Activated T-cell treated with anti-CD3 and anti-CD28 coated beads, Interleukin-2, amount 50 U/mL, for 72 hours (primary cell): ENCODE measurements around the gene PPME1. TPM values are rescaled to one million over a fixed set of nuclear protein-coding genes. Genes with fewer than 3 reads are reported as not detected.

Experiments
- ATAC-seq, 2 donors: fragments of 150-1000 bp; cut with Tn5 transposase; replicated peaks in 1 of 2; 2 replicates each; pipeline ENCODE4 v1.10.0; 2021; ENCODE audit warnings: moderate library complexity in 2 of 2, mild to moderate bottlenecking in 1 of 2
- DNase-seq, 2 donors: peaks; one replicate each; pipeline ENCODE4 v3.0.0; 2021 to 2022; ENCODE audit warnings: mixed read lengths in 1 of 2
- H3K27ac Mint-ChIP-seq: one replicate; pipeline ENCODE4 v1.8.0; 2022; ENCODE audit warnings: mild to moderate bottlenecking, moderate library complexity, mixed read lengths
- H3K27me3 Mint-ChIP-seq: one replicate; pipeline ENCODE4 v1.8.0; 2022; ENCODE audit warnings: low read depth, mixed read lengths
- H3K36me3 Mint-ChIP-seq, 2 donors: one replicate each; pipeline ENCODE4 v1.8.0; 2022; ENCODE audit warnings: mixed read lengths in 2 of 2, mild to moderate bottlenecking in 1 of 2; ENCODE audit not compliant: insufficient read depth in 2 of 2
- H3K4me1 Mint-ChIP-seq: one replicate; pipeline ENCODE4 v1.8.0; 2022; ENCODE audit warnings: low read depth, mixed read lengths
- H3K4me3 Mint-ChIP-seq, 2 donors: one replicate each; pipeline ENCODE4 v1.8.0; 2022; ENCODE audit warnings: mild to moderate bottlenecking in 2 of 2, mixed read lengths in 2 of 2, moderate library complexity in 2 of 2
- H3K9me3 Mint-ChIP-seq, 2 donors: one replicate each; pipeline ENCODE4 v1.8.0; 2022; ENCODE audit warnings: mixed read lengths in 2 of 2
- total RNA-seq, 2 donors: library from RNA; stranded (reverse); gene quantifications; one replicate each; pipeline ENCODE4 v1.2.3, GENCODE V29; 2022

Gene PPME1
- total RNA-seq, 2 donors from 2014 or later: 42.8 to 46.4 TPM

GRCh38 chr11:74282421-74282820 is 111.3 kb downstream of the PPME1 start:
- H3K4me3 Mint-ChIP-seq: no peak overlapping the region
- ATAC-seq: no peak

GRCh38 chr11:74282914-74283371 is 111.9 kb downstream of the PPME1 start:
- ATAC-seq: peak; percentile 35 to 40
- H3K27me3 Mint-ChIP-seq: no peaks in the 10 kb centered on the region
- H3K36me3 Mint-ChIP-seq: no peaks in the 10 kb centered on the region
- H3K4me1 Mint-ChIP-seq: peaks cover 1% of the 10 kb centered on the region
- no peak for DNase-seq
- no peak overlapping the region for H3K27ac Mint-ChIP-seq
- no peak overlapping the region for H3K4me3 Mint-ChIP-seq
- no peaks in the 10 kb centered on the region for H3K9me3 Mint-ChIP-seq

More at GRCh38 chr11:74282421-74282820, 111.3 kb downstream of the PPME1 start:
- Mint-ChIP-seq H3K4me1 (no peaks in the 10 kb centered on the region), H3K27me3 (no peaks in the 10 kb centered on the region), H3K9me3 (no peaks in the 10 kb centered on the region), H3K36me3 (no peaks in the 10 kb centered on the region), H3K27ac (no peak overlapping the region)
- no peak for DNase-seq

GRCh38 chr11:74283580-74284180 is 112.6 kb downstream of the PPME1 start:
- Mint-ChIP-seq H3K36me3 (no peaks in the 10 kb centered on the region), H3K27ac (no peak overlapping the region), H3K27me3 (no peaks in the 10 kb centered on the region), H3K9me3 (no peaks in the 10 kb centered on the region), H3K4me3 (no peak overlapping the region), H3K4me1 (peaks cover 9% of the 10 kb centered on the region)
- no peak for DNase-seq
- ATAC-seq: no peak

DNA sequence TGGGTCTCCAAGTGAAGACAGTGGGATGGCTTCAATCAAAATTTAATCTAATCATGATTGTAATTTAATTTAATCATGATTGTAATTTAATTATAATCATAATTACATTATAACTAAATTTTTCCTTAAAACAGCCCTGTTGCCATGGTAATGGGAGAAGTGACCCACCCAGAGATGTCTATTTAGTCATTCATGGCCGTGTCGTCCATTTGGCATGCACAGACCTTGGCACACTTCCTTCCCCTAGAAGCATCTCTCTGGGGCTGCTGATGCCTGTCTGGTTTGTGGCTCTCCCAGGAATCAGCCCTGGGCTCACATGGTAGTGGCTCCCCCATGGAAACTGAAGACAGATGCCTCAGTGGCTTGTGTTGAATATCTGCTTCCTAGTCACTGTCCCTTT is 113.4 kb downstream of the PPME1 start:
- Mint-ChIP-seq H3K4me3 (no peak overlapping the region), H3K27ac (no peak overlapping the region), H3K36me3 (no peaks in the 10 kb centered on the region), H3K4me1 (peaks cover 9% of the 10 kb centered on the region), H3K9me3 (no peaks in the 10 kb centered on the region), H3K27me3 (no peaks in the 10 kb centered on the region)
- ATAC-seq (no peak), DNase-seq (no peak)

DNA sequence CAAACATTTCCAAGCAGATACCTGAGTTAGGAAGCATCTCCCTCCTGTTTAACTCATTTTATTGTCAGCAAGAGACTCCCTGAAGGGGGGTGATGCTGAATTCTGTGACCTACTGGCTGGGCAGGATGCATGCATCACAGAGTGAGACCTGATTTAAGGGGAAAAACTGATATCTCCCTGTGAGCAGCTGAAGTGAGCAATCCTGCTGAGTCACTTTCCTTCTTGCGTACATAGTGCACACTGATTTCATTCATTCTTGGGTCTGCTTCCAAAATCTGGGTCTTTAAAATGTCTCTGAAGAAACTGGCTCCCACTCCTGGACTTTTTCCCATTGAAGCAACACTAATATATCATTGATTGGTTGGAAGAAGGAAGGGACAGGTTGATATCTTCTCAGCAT is 117.1 kb downstream of the PPME1 start:
- H3K4me3 Mint-ChIP-seq: no peak overlapping the region
- no peaks in the 10 kb centered on the region for H3K27me3 Mint-ChIP-seq
- peaks cover 9% of the 10 kb centered on the region for H3K4me1 Mint-ChIP-seq
- ATAC-seq: peak; percentile 55 to 85
- peaks cover 0 to under 1% of the 10 kb centered on the region in 2 donors for H3K9me3 Mint-ChIP-seq
- H3K27ac Mint-ChIP-seq: no peak overlapping the region
- no peaks in the 10 kb centered on the region for H3K36me3 Mint-ChIP-seq
- peak in 1 of 2 donors; percentile 7 for DNase-seq

- H3K4me1 Mint-ChIP-seq: peaks cover 9% of the 10 kb centered on the region
- DNase-seq (no peak), ATAC-seq (no peak)
- H3K4me3 Mint-ChIP-seq: no peak overlapping the region
- no peaks in the 10 kb centered on the region for H3K36me3 Mint-ChIP-seq
- no peak overlapping the region for H3K27ac Mint-ChIP-seq
- H3K27me3 Mint-ChIP-seq: no peaks in the 10 kb centered on the region
- H3K9me3 Mint-ChIP-seq: peaks cover under 1 to 2% of the 10 kb centered on the region in 2 donors
These were observed 117.8 kb downstream of the PPME1 start for GRCh38 chr11:74288911-74289310.

- peaks cover 8% of the 10 kb centered on the region for H3K4me1 Mint-ChIP-seq
- no peak overlapping the region for H3K27ac Mint-ChIP-seq
- peaks cover 2 to 3% of the 10 kb centered on the region in 2 donors for H3K9me3 Mint-ChIP-seq
- no peak for ATAC-seq
- no peaks in the 10 kb centered on the region for H3K27me3 Mint-ChIP-seq
- H3K4me3 Mint-ChIP-seq: no peak overlapping the region
- no peaks in the 10 kb centered on the region for H3K36me3 Mint-ChIP-seq
- no peak for DNase-seq
These were observed 126.4 kb downstream of the PPME1 start for GRCh38 chr11:74297484-74297883.

DNA sequence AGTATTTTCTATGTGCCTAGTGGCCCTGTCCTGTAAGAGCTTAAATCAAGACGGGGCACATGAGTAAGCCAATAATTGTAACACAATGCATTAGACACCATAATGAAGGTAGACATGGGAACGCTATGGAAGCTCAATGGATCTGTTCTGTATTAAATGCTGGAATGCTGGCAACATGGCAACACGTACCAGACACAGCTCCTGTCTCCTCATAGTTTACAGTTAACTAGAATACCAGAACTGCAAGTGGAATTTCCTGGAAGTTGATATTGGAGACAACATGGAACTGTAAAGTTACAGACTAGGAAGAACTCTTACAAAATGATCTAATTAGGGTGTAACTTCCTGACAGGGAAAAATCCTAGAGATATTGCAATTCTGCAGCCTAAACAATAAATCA is 127.9 kb downstream of the PPME1 start:
- no peaks in the 10 kb centered on the region for H3K36me3 Mint-ChIP-seq
- H3K27me3 Mint-ChIP-seq: no peaks in the 10 kb centered on the region
- H3K27ac Mint-ChIP-seq: no peak overlapping the region
- DNase-seq: no peak
- peaks cover 0 to 1% of the 10 kb centered on the region in 2 donors for H3K9me3 Mint-ChIP-seq
- no peak overlapping the region for H3K4me3 Mint-ChIP-seq
- H3K4me1 Mint-ChIP-seq: peaks cover 8% of the 10 kb centered on the region
- no peak for ATAC-seq

Other genes with a start within 250 kb of the PPME1 start
- 1 to 10 TPM in 1 of 2 donors, under 1 TPM in 1; 0.53 to 1.1 TPM for gene DNAJB13, start 220.3 kb upstream of the PPME1 start, total RNA-seq
- gene UCP2, start 188.4 kb upstream of the PPME1 start, total RNA-seq: 100 to 1,000 TPM; 152 to 198 TPM
- gene UCP3, start 162.2 kb upstream of the PPME1 start, total RNA-seq: 1 to 10 TPM; 3.7 to 5.4 TPM
- 10 to 100 TPM; 31.1 to 35.2 TPM for gene C2CD3, start 287 bp upstream of the PPME1 start, total RNA-seq
- gene P4HA3, start 140.4 kb downstream of the PPME1 start, total RNA-seq: not detected
- gene PGM2L1, start 227.1 kb downstream of the PPME1 start, total RNA-seq: 10 to 100 TPM; 12.1 to 16.4 TPM